ENCODE results near the gene BBIP1. TPM values are rescaled to one million over a fixed set of nuclear protein-coding genes. Genes with fewer than 3 reads are reported as not detected.
A peak's percentile ranks its signal among the peaks of the same experiment; 100 is the strongest.

Gene BBIP1
- total and polyA plus RNA-seq, 7 experiments from 2014 or later: 22.2 to 64.2 (median 36.3) TPM

DNA sequence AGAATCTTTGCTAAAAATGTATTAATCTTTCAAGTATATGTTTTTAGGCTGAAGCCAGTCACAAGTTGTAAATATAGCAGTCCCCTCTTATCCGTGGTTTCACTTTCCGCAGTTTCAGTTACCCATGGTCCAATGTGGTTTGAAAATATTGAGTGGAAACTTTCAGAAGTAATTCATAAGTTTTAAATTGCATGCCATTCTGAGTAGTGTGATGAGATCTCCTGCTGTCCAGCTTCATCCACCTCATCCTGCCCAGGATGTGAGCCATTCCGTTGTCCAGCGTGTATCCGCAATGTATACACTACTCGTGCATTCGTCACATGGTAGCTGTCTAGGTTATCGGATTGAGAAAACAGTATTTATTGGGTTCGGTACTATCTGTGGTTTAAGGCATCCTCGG, 35.1 kb downstream of the BBIP1 start:
- ChIA-PET CTCF (interaction anchor here (1.2 kb wide), 2 partner anchors 9 to 141 kb away, joined by 3 read pairs; no protein-coding TSS in a partner anchor), POLR2A (interaction anchor here (0.8 to 1.7 kb wide), 5 partner anchors 9 to 133 kb away, joined by 3 to 5 read pairs (median 4); no protein-coding TSS in a partner anchor)
- intact Hi-C loops (cut with micrococcal nuclease): loop anchor here in 1 of 2 donors (1.0 kb wide), 1 partner anchor 9 kb away; no protein-coding TSS in a partner anchor
- peak overlapping the region; percentile 62 for H3K27ac ChIP-seq (ENCODE audit: low read depth, low read length)
- Mint-ChIP-seq H3K27me3 (no peaks in the 10 kb centered on the region), H3K36me3 (peaks cover 12 to 60% (median 33%) of the 10 kb centered on the region in 5 donors), H3K4me1 (peaks cover 37 to 81% (median 74%) of the 10 kb centered on the region in 7 donors), H3K4me3 (peak overlapping the region; percentile 69 to 85 (median 74)), H3K27ac (peak overlapping the region in 8 of 9 donors; percentile 24 to 85 (median 76)), H3K9me3 (no peaks in the 10 kb centered on the region)
- ATAC-seq (no peak), DNase-seq (no peak)
- H3K36me3 ChIP-seq (ENCODE audit: control insufficient read depth in 2 of 3, insufficient read depth in 3 of 3, low read length in 3 of 3): peaks cover 5 to 26% (median 23%) of the 10 kb centered on the region in 3 experiments
- no peaks in the 10 kb centered on the region for H3K27me3 ChIP-seq (ENCODE audit: control insufficient read depth in 2 of 2, insufficient read depth in 2 of 2, low read length in 2 of 2)
- H3K4me1 ChIP-seq (ENCODE audit: control insufficient read depth in 2 of 2, insufficient read depth in 2 of 2, low read length in 2 of 2): peaks cover 40 to 60% of the 10 kb centered on the region in 2 donors
- H3K4me3 ChIP-seq (ENCODE audit: low read length): peak overlapping the region; percentile 42
- H3K9me3 ChIP-seq (ENCODE audit: control insufficient read depth in 2 of 3, low read length in 3 of 3): no peaks in the 10 kb centered on the region

DNA sequence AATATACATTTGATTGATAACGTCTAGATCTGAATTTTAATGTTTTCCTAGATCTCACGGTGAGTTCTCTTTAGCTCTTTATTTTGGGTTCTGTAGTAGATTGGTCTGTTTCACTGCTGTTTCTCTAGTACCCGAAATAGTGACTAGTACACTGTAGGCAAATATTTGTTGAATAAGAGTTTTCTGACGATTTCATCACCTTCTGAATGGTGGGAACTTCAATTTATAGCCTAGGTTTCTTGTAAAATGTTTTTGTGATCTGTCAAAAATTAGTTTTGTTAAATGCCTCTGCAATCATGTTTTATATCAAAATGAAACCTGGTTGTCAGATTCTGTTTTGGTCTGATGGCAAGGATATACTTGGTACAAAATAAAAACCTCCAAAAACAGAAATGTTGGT, 37.1 kb downstream of the BBIP1 start:
- Mint-ChIP-seq H3K27ac (peak overlapping the region in 5 of 9 donors; percentile 26 to 77 (median 59)), H3K9me3 (no peaks in the 10 kb centered on the region), H3K4me3 (peak overlapping the region in 8 of 10 donors; percentile 33 to 77 (median 56)), H3K27me3 (no peaks in the 10 kb centered on the region), H3K4me1 (peaks cover 40 to 91% (median 83%) of the 10 kb centered on the region in 7 donors), H3K36me3 (peaks cover 12 to 65% (median 36%) of the 10 kb centered on the region in 5 donors)
- POLR2A ChIA-PET: interaction anchor here (1.0 to 1.2 kb wide), 2 partner anchors 46 to 69 kb away, joined by 3 to 4 read pairs; no protein-coding TSS in a partner anchor
- no peak for DNase-seq
- Histone ChIP-seq H3K27me3 (ENCODE audit: control insufficient read depth in 2 of 2, insufficient read depth in 2 of 2, low read length in 2 of 2) (no peaks in the 10 kb centered on the region), H3K27ac (ENCODE audit: low read depth, low read length) (peak overlapping the region; percentile 46), H3K4me1 (ENCODE audit: control insufficient read depth in 2 of 2, insufficient read depth in 2 of 2, low read length in 2 of 2) (peaks cover 43 to 66% of the 10 kb centered on the region in 2 donors), H3K36me3 (ENCODE audit: control insufficient read depth in 2 of 3, insufficient read depth in 3 of 3, low read length in 3 of 3) (peaks cover 0 to 27% (median 27%) of the 10 kb centered on the region in 3 experiments), H3K4me3 (ENCODE audit: low read length) (no peak overlapping the region), H3K9me3 (ENCODE audit: control insufficient read depth in 2 of 3, low read length in 3 of 3) (no peaks in the 10 kb centered on the region)
- intact Hi-C loops (cut with micrococcal nuclease): loop anchor here in 1 of 2 donors (1.0 kb wide), 1 partner anchor 8 kb away; no protein-coding TSS in a partner anchor
- no peak for ATAC-seq
- CTCF ChIA-PET: interaction anchor here (0.8 to 1.6 kb wide), 4 partner anchors 27 to 136 kb away, joined by 3 to 4 read pairs (median 3); no protein-coding TSS in a partner anchor

DNA sequence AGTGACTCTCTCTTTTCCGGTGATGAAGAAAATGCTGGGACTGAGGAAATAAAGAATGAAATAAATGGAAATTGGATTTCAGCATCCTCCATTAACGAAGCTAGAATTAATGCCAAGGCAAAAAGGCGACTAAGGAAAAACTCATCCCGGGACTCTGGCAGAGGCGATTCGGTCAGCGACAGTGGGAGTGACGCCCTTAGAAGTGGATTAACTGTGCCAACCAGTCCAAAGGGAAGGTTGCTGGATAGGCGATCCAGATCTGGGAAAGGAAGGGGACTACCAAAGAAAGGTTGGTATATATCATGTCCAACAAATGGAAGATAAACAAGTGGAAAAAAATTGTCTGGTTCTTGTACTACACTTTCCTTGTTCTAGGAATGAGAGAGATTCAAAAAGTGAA, 37.7 kb downstream of the BBIP1 start:
- intact Hi-C loops (cut with micrococcal nuclease): no loop called here
- peaks cover 41 to 68% of the 10 kb centered on the region in 2 donors for H3K4me1 ChIP-seq (ENCODE audit: control insufficient read depth in 2 of 2, insufficient read depth in 2 of 2, low read length in 2 of 2)
- no peaks in the 10 kb centered on the region for H3K9me3 ChIP-seq (ENCODE audit: control insufficient read depth in 2 of 3, low read length in 3 of 3)
- peak overlapping the region in 7 of 10 donors; percentile 32 to 77 (median 48) for H3K4me3 Mint-ChIP-seq
- no peaks in the 10 kb centered on the region for H3K9me3 Mint-ChIP-seq
- H3K27me3 ChIP-seq (ENCODE audit: control insufficient read depth in 2 of 2, insufficient read depth in 2 of 2, low read length in 2 of 2): no peaks in the 10 kb centered on the region
- DNase-seq (no peak), ATAC-seq (no peak)
- H3K36me3 ChIP-seq (ENCODE audit: control insufficient read depth in 2 of 3, insufficient read depth in 3 of 3, low read length in 3 of 3): peaks cover 0 to 27% (median 25%) of the 10 kb centered on the region in 3 experiments
- H3K4me1 Mint-ChIP-seq: peaks cover 39 to 90% (median 83%) of the 10 kb centered on the region in 7 donors
- H3K36me3 Mint-ChIP-seq: peaks cover 12 to 62% (median 34%) of the 10 kb centered on the region in 5 donors
- peak overlapping the region; percentile 46 for H3K27ac ChIP-seq (ENCODE audit: low read depth, low read length)
- no peak overlapping the region for H3K4me3 ChIP-seq (ENCODE audit: low read length)
- POLR2A ChIA-PET: interaction anchor here (0.7 to 1.7 kb wide), 4 partner anchors 10 to 77 kb away, joined by 3 to 8 read pairs (median 3); partner anchors contain the start of gene PDCD4
- CTCF ChIA-PET: interaction anchor here (1.0 to 1.6 kb wide), 2 partner anchors 26 to 135 kb away, joined by 3 to 4 read pairs; no protein-coding TSS in a partner anchor
- no peaks in the 10 kb centered on the region for H3K27me3 Mint-ChIP-seq
- peak overlapping the region in 8 of 9 donors; percentile 19 to 80 (median 56) for H3K27ac Mint-ChIP-seq

DNA sequence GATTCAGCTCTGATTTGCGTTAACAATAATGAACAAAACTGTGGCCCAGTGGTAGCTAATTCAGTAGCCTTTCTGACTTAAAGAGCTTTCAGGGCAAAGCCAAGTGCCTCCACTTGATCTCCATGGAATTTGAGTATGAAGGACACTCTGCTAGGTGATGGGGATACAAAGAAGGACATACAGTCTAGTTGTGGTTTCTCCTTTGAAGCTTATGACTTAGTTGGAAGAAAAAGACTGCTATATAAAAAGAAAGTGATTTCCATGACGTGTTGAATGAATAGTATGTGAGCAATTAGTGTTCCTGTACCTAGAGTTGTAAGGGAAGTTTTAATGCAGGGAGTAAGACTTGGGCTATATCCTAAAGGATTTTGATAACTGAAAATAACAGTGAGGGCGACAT, 39.0 kb downstream of the BBIP1 start:
- no peaks in the 10 kb centered on the region for H3K9me3 ChIP-seq (ENCODE audit: control insufficient read depth in 2 of 3, low read length in 3 of 3)
- peaks cover 10 to 62% (median 31%) of the 10 kb centered on the region in 5 donors for H3K36me3 Mint-ChIP-seq
- POLR2A ChIA-PET: interaction anchor here (0.7 to 1.8 kb wide), 8 partner anchors 9 to 734 kb away, joined by 3 to 8 read pairs (median 4); partner anchors contain the start of gene PDCD4
- peak overlapping the region in 8 of 10 donors; percentile 0 to 39 (median 10) for H3K4me3 Mint-ChIP-seq
- H3K4me3 ChIP-seq (ENCODE audit: low read length): no peak overlapping the region
- H3K4me1 ChIP-seq (ENCODE audit: control insufficient read depth in 2 of 2, insufficient read depth in 2 of 2, low read length in 2 of 2): peaks cover 39 to 67% of the 10 kb centered on the region in 2 donors
- H3K27me3 ChIP-seq (ENCODE audit: control insufficient read depth in 2 of 2, insufficient read depth in 2 of 2, low read length in 2 of 2): no peaks in the 10 kb centered on the region
- H3K36me3 ChIP-seq (ENCODE audit: control insufficient read depth in 2 of 3, insufficient read depth in 3 of 3, low read length in 3 of 3): peaks cover 0 to 25% (median 20%) of the 10 kb centered on the region in 3 experiments
- H3K27ac ChIP-seq (ENCODE audit: low read depth, low read length): peak overlapping the region; percentile 47
- H3K27ac Mint-ChIP-seq: peak overlapping the region in 8 of 9 donors; percentile 42 to 80 (median 66)
- intact Hi-C loops (cut with micrococcal nuclease): loop anchor here in 1 of 2 donors (1.0 kb wide), 1 partner anchor 9 kb away; no protein-coding TSS in a partner anchor
- DNase-seq (no peak), ATAC-seq (peak; percentile 36)
- CTCF ChIA-PET: interaction anchor here (0.6 to 2.0 kb wide), 4 partner anchors 10 to 73 kb away, joined by 3 to 7 read pairs (median 4); no protein-coding TSS in a partner anchor
- H3K27me3 Mint-ChIP-seq: no peaks in the 10 kb centered on the region
- peaks cover 40 to 91% (median 85%) of the 10 kb centered on the region in 7 donors for H3K4me1 Mint-ChIP-seq
- no peaks in the 10 kb centered on the region for H3K9me3 Mint-ChIP-seq

DNA sequence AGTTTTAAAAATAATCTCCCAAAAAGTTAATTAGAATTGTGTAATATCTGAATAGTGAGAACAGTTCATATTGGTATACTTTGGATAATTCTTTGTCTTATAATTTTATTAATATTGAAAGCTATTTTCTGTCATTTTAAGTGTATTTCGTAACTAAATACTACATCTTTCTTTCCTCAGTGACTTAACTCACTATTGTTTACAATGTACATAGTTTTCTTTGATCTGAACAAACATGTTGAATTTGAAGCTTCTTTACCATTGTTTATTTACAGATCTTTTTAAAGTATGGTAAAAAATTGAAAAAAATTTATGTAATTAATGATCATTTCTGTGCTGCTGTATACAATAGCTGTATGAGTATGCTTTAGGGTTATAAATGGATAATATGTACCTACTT, 42.2 kb downstream of the BBIP1 start:
- H3K36me3 Mint-ChIP-seq: peaks cover 4 to 42% (median 24%) of the 10 kb centered on the region in 5 donors
- CTCF ChIA-PET: interaction anchor here (0.7 to 1.6 kb wide), 10 partner anchors 10 to 131 kb away, joined by 3 to 6 read pairs (median 4); no protein-coding TSS in a partner anchor
- POLR2A ChIA-PET: interaction anchor here (0.6 to 2.8 kb wide), 13 partner anchors 9 to 126 kb away, joined by 3 to 10 read pairs (median 4); no protein-coding TSS in a partner anchor
- H3K4me1 Mint-ChIP-seq: peaks cover 26 to 74% (median 67%) of the 10 kb centered on the region in 7 donors
- ATAC-seq (no peak), DNase-seq (no peak)
- peak overlapping the region in 3 of 10 donors; percentile 27 to 42 (median 36) for H3K4me3 Mint-ChIP-seq
- Histone ChIP-seq H3K9me3 (ENCODE audit: control insufficient read depth in 2 of 3, low read length in 3 of 3) (no peaks in the 10 kb centered on the region), H3K27ac (ENCODE audit: low read depth, low read length) (peak overlapping the region; percentile 56), H3K4me3 (ENCODE audit: low read length) (no peak overlapping the region), H3K4me1 (ENCODE audit: control insufficient read depth in 2 of 2, insufficient read depth in 2 of 2, low read length in 2 of 2) (peaks cover 23 to 51% of the 10 kb centered on the region in 2 donors), H3K36me3 (ENCODE audit: control insufficient read depth in 2 of 3, insufficient read depth in 3 of 3, low read length in 3 of 3) (peaks cover 0 to 17% (median 11%) of the 10 kb centered on the region in 3 experiments), H3K27me3 (ENCODE audit: control insufficient read depth in 2 of 2, insufficient read depth in 2 of 2, low read length in 2 of 2) (no peaks in the 10 kb centered on the region)
- H3K27me3 Mint-ChIP-seq: no peaks in the 10 kb centered on the region
- H3K9me3 Mint-ChIP-seq: peaks cover 0 to 2% (median 0%) of the 10 kb centered on the region in 11 donors
- peak overlapping the region in 8 of 9 donors; percentile 38 to 80 (median 68) for H3K27ac Mint-ChIP-seq
- intact Hi-C loops (cut with micrococcal nuclease): no loop called here

DNA sequence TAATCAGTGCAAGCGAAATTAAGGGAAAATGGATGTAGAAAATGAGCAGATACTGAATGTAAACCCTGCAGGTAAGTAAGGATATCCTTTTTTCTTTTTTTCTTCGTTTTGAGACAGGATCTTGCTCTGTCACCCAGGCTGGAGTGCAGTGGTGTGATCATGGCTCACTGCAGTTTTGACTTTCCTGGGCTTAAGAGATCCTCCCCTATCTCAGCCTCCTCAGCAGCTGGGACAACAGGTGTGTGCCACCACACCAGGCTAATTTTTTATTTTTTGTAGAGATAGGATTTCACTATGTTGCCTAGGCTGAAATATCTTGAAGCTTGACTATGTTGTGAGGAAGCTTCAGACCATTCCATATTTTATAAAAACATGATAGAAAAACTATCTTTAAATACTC, 43.0 kb downstream of the BBIP1 start:
- no peak for ATAC-seq
- CTCF ChIA-PET: interaction anchor here (0.7 to 1.2 kb wide), 4 partner anchors 14 to 213 kb away, joined by 3 to 4 read pairs (median 4); no protein-coding TSS in a partner anchor
- H3K9me3 Mint-ChIP-seq: peaks cover 0 to 7% (median 0%) of the 10 kb centered on the region in 11 donors
- peak overlapping the region in 8 of 10 donors; percentile 13 to 61 (median 47) for H3K4me3 Mint-ChIP-seq
- H3K27ac Mint-ChIP-seq: peak overlapping the region in 8 of 9 donors; percentile 46 to 79 (median 70)
- POLR2A ChIA-PET: interaction anchor here (1.0 to 2.6 kb wide), 9 partner anchors 9 to 125 kb away, joined by 3 to 10 read pairs (median 6); no protein-coding TSS in a partner anchor
- H3K27me3 Mint-ChIP-seq: peaks cover 0 to 2% (median 0%) of the 10 kb centered on the region in 5 donors
- no peaks in the 10 kb centered on the region for H3K27me3 ChIP-seq (ENCODE audit: control insufficient read depth in 2 of 2, insufficient read depth in 2 of 2, low read length in 2 of 2)
- H3K36me3 ChIP-seq (ENCODE audit: control insufficient read depth in 2 of 3, insufficient read depth in 3 of 3, low read length in 3 of 3): peaks cover 0 to 16% (median 11%) of the 10 kb centered on the region in 3 experiments
- no peak overlapping the region for H3K4me3 ChIP-seq (ENCODE audit: low read length)
- H3K4me1 Mint-ChIP-seq: peaks cover 27 to 74% (median 63%) of the 10 kb centered on the region in 7 donors
- DNase-seq: no peak
- peaks cover 0 to 35% (median 19%) of the 10 kb centered on the region in 5 donors for H3K36me3 Mint-ChIP-seq
- H3K4me1 ChIP-seq (ENCODE audit: control insufficient read depth in 2 of 2, insufficient read depth in 2 of 2, low read length in 2 of 2): peaks cover 26 to 54% of the 10 kb centered on the region in 2 donors
- intact Hi-C loops (cut with micrococcal nuclease): no loop called here
- no peaks in the 10 kb centered on the region for H3K9me3 ChIP-seq (ENCODE audit: control insufficient read depth in 2 of 3, low read length in 3 of 3)
- peak overlapping the region; percentile 56 for H3K27ac ChIP-seq (ENCODE audit: low read depth, low read length)
